HG03575 (cell line): ENCODE measurements around the gene ARRB2.

ENCODE experiments used
- ATAC-seq: cut with Tn5 transposase; IDR thresholded peaks from one replicate; pipeline ENCODE4 v1.9.1; 2021; ENCODE audit not compliant: unreplicated experiment, insufficient number of reproducible peaks, low FRiP score; ENCODE audit errors: extremely low read depth

The ARRB2 gene

GRCh38 chr17:4721203-4722135 lies 11.0 kb downstream of the ARRB2 start:
- no peak for ATAC-seq

DNA sequence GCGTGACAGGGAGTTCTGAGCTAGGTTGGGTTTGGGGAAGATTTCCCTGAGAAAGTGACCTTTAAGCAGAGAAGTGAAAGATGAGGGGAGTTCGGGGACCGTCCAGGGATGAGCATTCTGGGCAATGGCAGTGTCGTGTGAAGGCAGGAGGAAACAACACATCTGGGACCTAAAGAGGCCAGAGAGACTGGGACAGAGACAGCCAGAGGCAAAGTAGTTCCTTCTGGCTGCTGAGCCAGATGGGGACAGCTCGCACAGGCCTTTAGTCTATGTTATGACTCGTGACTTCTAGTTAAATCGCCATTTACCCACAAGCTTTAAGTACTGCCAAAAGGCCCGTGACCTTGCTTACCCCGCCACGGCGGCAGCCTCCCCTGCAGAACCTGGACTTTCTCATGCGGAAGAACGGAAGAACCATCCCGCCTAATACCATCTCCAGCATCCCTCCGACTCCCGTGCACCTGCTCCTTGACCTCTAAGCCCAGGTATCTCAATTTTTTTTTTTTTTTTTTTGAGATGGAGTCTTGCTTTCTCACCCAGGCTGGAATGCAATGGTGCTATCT lies 12.3 kb downstream of the ARRB2 start:
- ATAC-seq: no peak

- no peak for ATAC-seq
Measured at GRCh38 chr17:4724650-4725049, 14.2 kb downstream of the ARRB2 start.

DNA sequence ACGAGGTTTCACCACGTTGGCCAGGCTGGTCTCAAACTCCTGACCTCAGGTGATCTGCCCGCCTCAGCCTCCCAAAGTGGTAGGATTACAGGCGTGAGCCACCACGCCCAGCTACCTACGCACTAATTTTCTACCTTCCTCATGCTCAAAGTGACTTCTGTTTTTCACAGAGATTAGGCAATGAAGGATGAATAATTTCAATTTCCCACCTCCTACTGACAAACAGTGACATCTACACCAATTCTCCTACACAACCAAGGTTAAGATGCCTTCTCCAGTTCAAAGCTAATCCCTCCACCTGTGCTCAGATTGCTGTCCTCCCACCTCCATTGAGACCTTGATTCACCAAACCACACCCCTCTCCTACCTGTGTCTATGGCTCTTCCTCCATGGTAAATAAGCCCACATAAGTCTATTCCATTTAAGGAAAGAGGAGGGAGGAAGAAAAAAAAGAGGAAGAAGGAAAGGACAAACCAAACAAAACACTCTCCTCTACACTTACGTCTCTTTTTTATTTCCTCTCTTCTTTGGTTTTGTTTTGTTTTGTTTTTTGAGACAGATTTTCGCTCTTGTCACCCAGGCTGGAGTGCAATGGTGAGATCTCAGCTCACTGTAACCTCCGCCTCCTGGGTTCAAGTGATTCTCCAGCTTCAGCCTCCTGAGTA lies 15.3 kb downstream of the ARRB2 start:
- ATAC-seq: no peak

DNA sequence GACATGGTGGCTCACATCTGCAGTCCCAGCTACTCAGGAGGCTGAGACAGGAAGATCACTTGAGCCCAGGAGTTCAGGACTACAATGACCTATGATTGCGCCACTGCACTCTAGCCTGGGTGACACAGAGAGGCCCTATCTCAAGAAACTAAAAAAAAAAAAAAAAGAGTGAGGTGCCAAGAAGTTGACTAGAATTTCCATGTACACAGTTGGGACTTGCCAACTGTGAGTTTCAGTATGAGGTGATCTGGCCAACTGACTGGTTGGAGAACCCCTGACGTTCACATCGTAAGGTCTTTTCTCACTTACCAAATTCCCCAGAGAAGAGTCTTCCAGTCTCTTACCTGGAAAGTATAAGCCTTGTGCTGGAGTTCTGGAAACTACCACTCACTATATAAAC lies 17.7 kb downstream of the ARRB2 start:
- ATAC-seq: no peak

GRCh38 chr17:4733073-4733531 lies 22.7 kb downstream of the ARRB2 start:
- no peak for ATAC-seq

DNA sequence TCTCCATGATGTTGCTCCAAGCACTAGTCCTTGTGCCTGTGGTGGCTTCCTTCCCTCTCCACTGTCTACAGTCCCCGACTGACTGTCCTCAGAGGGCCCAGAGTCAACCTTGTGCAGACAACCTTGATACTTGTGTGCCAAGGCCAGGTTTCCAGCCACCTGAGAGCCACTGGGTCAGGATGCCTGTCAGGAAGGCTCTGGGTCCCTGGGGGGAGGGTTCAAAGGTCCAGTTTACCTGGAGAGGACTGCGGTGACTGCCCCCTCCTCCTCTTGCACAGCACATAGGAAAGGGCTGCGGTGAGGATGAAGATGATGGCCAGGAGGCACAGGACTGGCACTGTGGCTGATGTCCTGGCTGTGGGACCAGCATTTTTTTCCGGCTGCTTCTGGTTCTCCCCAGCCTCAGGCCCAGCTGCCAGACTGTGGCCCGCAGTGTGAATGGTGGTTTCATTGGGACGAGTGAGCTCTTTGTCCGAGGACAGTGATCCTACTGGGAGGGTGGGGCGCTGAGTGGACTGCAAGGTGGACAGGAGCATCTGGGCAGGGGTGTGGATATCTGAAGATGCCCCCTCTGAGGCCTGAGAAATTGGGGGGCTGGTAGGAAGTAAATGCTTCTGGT lies 24.5 kb downstream of the ARRB2 start:
- ATAC-seq: no peak

DNA sequence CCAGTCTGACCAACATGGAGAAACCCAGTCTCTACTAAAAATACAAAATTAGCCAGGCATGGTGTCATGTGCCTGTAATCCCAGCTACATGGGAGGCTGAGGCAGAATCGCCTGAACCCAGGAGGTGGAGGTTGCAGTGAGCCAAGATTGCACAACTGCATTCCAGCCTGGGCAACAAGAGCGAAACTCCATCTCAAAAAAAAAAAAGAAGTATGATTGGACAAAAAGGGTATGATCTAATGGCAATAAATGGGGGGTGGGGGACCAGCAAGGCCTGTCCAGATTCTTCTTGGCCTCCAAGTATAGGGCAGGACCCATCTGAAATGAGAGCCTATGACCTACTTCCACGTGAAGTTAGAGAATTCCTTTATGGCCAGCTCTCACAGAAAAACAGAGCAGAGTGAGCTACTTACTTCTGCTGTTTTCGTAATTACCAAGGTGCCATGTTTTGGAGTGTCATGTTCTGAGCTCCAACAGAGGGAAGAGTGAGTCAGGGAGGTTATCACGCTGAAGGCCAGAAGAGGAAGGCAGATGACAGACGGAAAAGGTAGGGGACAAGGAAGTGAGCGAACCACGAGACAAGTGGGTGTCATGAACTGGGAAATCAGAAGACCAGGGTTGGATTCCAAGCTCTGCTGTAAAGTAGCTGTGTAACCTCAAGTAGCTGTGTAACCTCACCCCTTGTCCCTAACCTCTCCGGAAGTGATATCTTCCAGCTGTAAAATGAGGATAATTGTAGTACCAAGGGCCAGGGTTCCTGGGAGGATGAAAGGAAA lies 25.6 kb downstream of the ARRB2 start:
- ATAC-seq: no peak

DNA sequence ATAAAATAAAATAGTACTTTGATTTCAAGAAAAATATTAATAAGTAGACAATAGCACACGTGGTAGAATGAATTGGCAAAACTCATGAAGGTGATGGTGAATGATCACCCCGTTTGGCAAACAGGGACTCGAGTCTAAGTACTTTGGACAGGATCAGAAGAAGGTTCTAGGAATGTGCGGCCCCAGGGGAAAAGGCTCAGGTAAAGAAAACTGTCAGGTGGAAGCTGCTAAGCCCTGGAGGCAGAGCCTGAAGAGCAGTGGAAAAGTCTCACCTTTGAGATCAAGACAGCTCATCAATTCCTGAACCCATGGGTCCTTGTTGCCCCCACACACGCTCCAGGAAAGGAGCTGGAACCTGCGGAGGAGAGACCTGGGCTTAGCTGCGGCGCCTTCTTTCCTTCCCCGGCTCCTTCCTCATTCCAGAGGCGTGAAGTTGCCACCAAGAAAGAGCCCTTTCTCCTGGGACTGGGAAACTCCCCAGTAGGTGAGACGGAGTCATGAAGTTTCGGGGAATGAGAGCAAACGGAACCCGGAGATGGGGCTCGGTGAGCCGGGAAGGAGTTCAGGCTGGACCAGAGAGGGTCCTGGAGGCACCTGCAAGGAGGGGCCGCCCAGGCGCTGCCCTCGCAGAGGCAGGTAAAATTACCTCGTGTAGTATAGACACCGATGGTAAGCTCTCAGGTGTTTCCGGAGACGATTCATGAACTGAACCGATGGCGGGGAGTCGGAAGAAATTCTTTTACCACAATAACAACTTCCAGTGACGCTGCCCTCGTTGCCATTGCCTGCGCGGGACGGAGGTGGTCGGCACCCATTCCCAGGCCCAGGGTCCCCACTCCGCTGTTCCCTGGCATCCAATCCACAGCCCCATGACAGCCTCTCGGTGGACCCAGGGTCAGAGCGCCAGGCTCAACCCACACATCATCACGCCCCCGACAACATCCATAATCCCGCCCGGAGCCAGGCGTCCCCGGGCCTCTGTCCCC lies 28.0 kb downstream of the ARRB2 start:
- ATAC-seq: no peak

GRCh38 chr17:4739122-4740024 lies 28.9 kb downstream of the ARRB2 start, which contains the start of the genes CXCL16 and ZMYND15:
Gene CXCL16, minus strand, starts transcription at chr17:4739928. Its CDS starts 589 bp downstream, at chr17:4739339.
Gene ZMYND15, plus strand, starts transcription at chr17:4739833. Its CDS starts 716 bp downstream, at chr17:4740549.
- ATAC-seq: no peak

DNA sequence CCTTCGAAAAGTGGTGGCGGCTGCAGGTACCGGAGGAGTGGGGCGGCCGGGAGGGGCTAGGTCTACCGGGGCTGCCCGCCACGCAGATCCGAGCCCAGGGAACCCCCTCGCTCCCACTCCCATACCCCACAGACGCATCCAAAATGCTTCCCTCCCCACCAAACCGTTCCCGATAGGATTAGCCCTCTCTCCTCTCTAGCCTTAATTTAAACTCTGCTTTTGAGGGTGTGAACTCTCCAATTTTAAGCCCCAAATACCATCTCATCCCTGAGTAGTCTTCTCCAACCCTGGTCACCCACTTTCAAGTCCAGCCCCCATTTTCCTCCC lies 29.6 kb downstream of the ARRB2 start:
- no peak for ATAC-seq

- no peak for ATAC-seq
Measured at GRCh38 chr17:4740584-4740983, 30.2 kb downstream of the ARRB2 start.

- no peak for ATAC-seq
Measured at GRCh38 chr17:4741544-4741943, 31.1 kb downstream of the ARRB2 start.

GRCh38 chr17:4742133-4742532 lies 31.7 kb downstream of the ARRB2 start:
- no peak for ATAC-seq

GRCh38 chr17:4742629-4743028 lies 32.2 kb downstream of the ARRB2 start:
- no peak for ATAC-seq

- no peak for ATAC-seq
Measured at GRCh38 chr17:4743216-4743615, 32.8 kb downstream of the ARRB2 start.

DNA sequence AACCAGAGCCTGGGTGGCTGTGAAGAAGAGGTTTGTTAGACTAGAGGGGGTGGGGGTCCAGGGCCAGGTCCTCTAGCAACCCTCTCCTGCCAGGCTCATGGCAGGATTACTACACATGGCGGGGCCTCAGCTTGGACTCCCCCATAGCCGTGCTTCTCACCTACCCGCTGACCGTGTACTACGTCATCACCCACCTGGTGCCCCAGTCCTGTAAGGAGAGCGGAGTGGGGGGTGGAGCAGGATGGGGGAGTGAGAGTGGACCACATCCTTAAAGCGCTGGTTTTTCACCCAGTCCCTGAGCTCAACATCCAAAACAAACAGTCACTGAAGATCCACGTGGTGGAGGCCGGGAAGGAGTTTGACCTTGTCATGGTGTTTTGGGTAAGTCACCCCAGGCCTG lies 33.5 kb downstream of the ARRB2 start:
- no peak for ATAC-seq
